LoVo (cell line): ENCODE data around the gene ANKS1B.

ENCODE experiments used
- DNase-seq: peaks from one replicate; pipeline ENCODE4 v3.0.0-alpha.2; 2016; ENCODE audit warnings: low spot score

Gene ANKS1B

DNA sequence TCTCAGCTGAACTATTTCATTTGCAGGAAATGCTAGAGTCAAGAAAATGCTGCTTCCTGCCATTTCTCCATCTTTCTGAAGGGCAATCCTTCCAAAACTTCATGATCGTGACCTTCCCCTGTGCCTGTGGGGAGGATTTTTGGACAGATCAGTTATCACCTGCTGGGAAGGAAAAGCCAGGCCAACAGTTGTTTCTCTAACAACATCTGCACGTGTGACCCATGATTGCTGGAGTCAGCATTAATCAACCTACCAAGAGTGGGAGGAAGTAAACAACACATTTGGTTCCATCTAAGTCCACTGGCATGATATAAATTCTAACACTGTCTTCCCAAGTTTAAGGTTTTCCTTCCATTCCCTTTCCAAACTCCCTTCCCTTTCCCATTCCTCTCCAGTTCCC, 1167.0 kb downstream of the ANKS1B start:
- no peak for DNase-seq

GRCh38 chr12:98816720-98817119, 1168.0 kb downstream of the ANKS1B start:
- no peak for DNase-seq

GRCh38 chr12:98814254-98814653, 1170.5 kb downstream of the ANKS1B start:
- DNase-seq = no peak

GRCh38 chr12:98812225-98812624, 1172.5 kb downstream of the ANKS1B start:
- DNase-seq = no peak

DNA sequence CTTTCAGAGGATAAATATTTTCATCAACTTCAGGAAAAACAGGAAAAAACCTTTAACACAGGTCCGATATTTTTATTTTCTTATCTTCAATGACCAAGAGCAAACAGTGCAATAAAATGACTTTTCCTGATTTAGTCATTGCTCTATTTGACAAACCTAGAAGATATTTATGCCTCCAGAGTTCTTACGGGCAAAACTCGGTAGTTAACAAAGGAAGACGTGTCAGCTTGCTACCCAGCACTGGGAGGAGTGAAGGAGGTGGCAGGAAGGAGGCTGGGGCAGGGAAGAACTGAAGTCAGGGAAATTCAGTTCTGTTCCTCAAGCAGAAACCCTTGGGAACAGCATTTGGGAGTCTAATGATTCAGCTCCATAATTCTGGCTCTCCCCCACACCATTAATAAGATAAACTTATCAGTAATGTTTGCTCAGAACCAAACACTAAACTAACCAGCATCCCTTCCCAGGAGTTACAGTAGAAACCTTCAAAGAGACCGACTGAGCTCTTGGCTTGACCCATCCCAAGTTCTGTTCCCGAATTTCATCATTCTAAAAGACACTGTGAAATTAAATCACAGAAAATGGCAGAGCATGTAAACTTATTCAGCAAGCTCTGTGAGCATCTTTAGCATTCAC, 1176.4 kb downstream of the ANKS1B start:
- no peak for DNase-seq

GRCh38 chr12:98807187-98807586, 1177.5 kb downstream of the ANKS1B start:
- no peak for DNase-seq

GRCh38 chr12:98803468-98804209, 1181.1 kb downstream of the ANKS1B start:
- DNase-seq = no peak

- no peak for DNase-seq
These were observed 1184.9 kb downstream of the ANKS1B start for GRCh38 chr12:98799822-98800221.

GRCh38 chr12:98799146-98799810, 1185.5 kb downstream of the ANKS1B start:
- no peak for DNase-seq

DNA sequence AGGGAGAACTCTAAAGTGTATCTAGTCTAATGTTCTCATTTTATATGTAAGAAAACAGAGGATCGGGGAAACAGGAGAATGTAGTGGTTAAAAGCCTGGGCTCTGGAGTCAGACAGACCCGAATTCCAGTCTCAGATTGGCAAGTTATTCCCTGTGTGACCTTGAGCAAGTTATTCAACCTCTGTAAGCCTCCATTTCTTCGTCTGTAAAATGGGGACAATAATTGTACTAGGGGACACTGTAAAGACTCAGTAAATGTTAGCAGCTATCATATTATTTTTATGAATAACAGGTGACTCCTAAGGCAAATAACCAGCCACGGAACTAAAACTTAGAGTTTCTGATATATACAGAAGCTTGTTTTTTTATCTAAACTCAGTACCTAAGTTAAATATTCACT, 1187.5 kb downstream of the ANKS1B start:
- DNase-seq = no peak

DNA sequence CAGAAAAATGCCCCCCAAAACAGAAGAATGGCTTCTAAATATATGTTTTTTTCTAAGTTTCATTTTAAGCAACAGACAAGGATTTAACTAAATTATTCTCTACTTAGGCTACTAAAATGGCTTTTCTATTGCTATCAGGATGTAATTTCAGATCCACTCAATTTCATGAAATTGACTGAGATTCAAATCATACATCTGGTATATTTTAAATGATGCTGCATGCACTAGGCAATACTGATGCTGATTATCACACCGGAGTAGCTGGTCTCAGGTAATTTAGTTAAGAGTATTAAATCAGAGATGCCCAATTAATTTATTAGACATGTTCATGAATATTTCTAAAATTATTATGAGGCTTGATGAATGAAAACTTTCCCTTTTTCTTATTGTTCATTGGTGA, 1188.0 kb downstream of the ANKS1B start:
- no peak for DNase-seq

DNA sequence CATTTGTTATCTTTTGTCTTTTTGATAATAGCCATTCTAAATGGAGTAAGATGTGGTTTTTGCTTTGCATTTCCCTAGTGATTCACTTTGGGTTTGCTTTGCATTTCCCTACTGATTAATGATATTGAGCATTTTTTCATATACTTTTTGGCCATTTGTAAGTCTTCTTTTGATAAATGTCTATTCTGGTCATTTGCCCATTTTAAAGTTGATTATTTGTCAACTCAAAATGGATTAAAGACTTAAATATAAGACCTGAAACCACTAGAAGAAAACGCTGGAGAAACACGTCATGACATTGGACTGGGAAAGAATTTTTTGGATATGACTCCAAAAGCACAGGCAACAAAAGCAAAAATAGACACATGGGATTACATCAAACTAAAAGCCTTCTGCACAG, 1191.6 kb downstream of the ANKS1B start:
- no peak for DNase-seq

DNA sequence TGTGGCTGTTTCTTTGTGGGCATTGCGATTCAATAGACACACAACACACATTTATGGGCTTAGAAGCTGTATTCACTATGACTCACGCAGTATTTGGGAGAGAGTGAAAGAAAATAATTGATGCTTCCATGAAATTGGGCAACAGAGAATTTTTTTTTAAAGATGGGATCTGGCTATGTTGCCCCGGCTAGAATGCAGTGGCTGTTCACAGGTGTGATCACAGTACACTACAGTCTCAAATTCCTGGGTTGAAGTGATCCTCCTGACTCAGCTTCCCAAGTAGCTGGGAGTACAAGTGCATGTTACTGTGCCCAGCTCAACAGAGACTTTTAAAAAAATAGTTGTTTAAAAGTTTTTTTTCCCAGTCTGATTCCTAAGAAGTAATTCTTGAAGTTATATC, 1193.3 kb downstream of the ANKS1B start:
- DNase-seq = no peak

- no peak for DNase-seq
These were observed 1196.3 kb downstream of the ANKS1B start for GRCh38 chr12:98788396-98788795.

DNA sequence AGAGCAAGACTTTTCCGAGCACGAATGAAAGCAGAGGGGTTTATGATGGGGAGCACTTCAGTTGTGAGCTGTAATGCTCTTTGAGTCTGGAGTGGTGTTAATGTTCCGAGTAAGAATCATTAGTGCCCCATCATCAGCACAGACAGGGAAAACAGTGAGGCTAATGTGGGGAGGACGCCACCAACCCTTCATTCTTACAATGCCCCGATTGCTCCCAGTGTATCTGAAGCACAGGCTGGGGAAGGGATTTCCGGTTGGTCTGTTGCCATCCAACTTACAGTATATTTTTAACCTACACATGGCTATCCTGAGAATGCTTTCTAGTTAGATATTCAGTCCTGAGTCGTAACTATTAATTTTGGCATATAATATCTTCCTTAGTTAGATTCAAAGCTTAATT, 1198.1 kb downstream of the ANKS1B start:
- DNase-seq = no peak

- DNase-seq = no peak
These were observed 1201.3 kb downstream of the ANKS1B start for GRCh38 chr12:98783420-98783819.

GRCh38 chr12:98780261-98780660, 1204.5 kb downstream of the ANKS1B start:
- DNase-seq = no peak

- DNase-seq = no peak
These were observed 1211.9 kb downstream of the ANKS1B start for GRCh38 chr12:98772818-98773217.

GRCh38 chr12:98771811-98772752, 1212.7 kb downstream of the ANKS1B start:
- DNase-seq = no peak

DNA sequence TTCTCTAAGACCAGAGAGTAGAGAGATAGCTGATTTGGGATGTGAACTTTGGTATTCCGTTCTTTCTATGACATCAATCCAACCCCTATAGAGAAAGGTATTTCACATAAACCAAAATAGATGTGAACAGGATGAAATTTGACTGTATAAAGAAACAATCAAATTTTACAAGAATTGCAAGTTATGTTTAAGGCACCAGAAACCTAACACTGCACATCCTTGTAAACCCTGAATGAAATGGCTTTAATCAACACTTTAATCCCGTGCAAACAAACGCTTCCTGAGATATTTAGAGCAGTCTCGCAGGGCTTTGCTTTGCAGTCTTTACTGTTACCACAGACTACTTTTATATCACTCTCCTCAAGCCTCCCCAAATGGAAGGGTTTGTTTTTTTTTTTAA, 1214.5 kb downstream of the ANKS1B start:
- no peak for DNase-seq

GRCh38 chr12:98769068-98769467, 1215.7 kb downstream of the ANKS1B start:
- DNase-seq = no peak

DNA sequence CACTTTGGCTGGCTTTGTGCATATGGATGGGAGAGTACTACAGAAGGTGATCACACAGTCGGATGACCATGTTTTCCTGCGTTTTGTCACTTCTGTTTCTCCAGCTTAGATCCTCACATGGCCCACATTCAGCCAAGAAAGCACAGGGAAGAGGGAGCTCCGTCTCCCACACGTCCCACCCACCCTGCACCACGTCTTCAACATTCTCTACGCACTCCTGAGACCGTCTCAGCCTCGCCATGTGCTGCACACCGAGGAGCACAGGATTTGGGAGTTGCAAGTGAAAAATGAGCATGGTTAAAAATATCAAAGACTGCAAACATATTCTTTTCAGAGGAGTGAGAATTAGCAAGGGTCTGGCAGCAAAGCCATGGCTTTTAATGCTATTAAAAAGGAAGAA, 1217.5 kb downstream of the ANKS1B start:
- no peak for DNase-seq
